ENCODE measurements around the gene EGR1.

EGR1 gene

GRCh38 chr5:138508958-138509357 is 43.7 kb downstream of the EGR1 start:
- DNase-seq: no peak

- no peak for DNase-seq
These were observed 48.7 kb downstream of the EGR1 start for GRCh38 chr5:138514021-138514420.

GRCh38 chr5:138515556-138516245 is 50.4 kb downstream of the EGR1 start:
- DNase-seq: no peak

- DNase-seq: no peak
These were observed 52.2 kb downstream of the EGR1 start for GRCh38 chr5:138517437-138517836.

Measured in DMS53 (cell line).